HL-60/S4 treated with phorbol 12-myristate 13-acetate at 8.2 ng/mL for 4 days and 3 days (cell line): ENCODE measurements around the gene ADRA2C.
"Not testable (repeated sequence)": the region's sequence is repeated elsewhere in the genome, so short reads cannot be mapped to it uniquely, and the experiment has no call there.

Source experiments
- in situ Hi-C: fragments of 300-500 bp; cut with MboI; formaldehyde crosslinking; loops from 2 replicates; pipeline ENCODE4 v1.15.0; 2022; ENCODE audit warnings: low sequenced_read_pairs

ADRA2C gene

GRCh38 chr4:3810111-3810680 lies 44.0 kb downstream of the ADRA2C start:
- in situ Hi-C loops, result no loop called here

- in situ Hi-C loops, result no loop called here
Observed at GRCh38 chr4:3810796-3811485, 44.8 kb downstream of the ADRA2C start.

GRCh38 chr4:3811621-3812020 lies 45.4 kb downstream of the ADRA2C start:
- in situ Hi-C loops, result no loop called here

- in situ Hi-C loops, result no loop called here
Observed at GRCh38 chr4:3812211-3812934, 46.2 kb downstream of the ADRA2C start.

GRCh38 chr4:3813151-3814052 lies 47.2 kb downstream of the ADRA2C start:
- in situ Hi-C loops, result no loop called here

GRCh38 chr4:3814053-3814570 lies 47.9 kb downstream of the ADRA2C start:
- in situ Hi-C loops, result no loop called here

GRCh38 chr4:3814838-3815237 lies 48.7 kb downstream of the ADRA2C start:
- in situ Hi-C loops, result not testable (repeated sequence)

GRCh38 chr4:3816256-3816825 lies 50.2 kb downstream of the ADRA2C start:
- in situ Hi-C loops, result no loop called here

- in situ Hi-C loops, result no loop called here
Observed at GRCh38 chr4:3816983-3817960, 51.1 kb downstream of the ADRA2C start.
